ENCODE data around the gene MYO1G.
A peak's percentile ranks its signal among the peaks of the same experiment; 100 is the strongest.
"Not testable (repeated sequence)": the region's sequence is repeated elsewhere in the genome, so short reads cannot be mapped to it uniquely, and the experiment has no call there.

The MYO1G gene

GRCh38 chr7:44934510-44934909, 44.3 kb downstream of the MYO1G start:
- not testable (repeated sequence) for DNase-seq

GRCh38 chr7:44930921-44931320, 47.9 kb downstream of the MYO1G start:
- DNase-seq: no peak

GRCh38 chr7:44922351-44922694, 56.5 kb downstream of the MYO1G start:
- DNase-seq: no peak

DNA sequence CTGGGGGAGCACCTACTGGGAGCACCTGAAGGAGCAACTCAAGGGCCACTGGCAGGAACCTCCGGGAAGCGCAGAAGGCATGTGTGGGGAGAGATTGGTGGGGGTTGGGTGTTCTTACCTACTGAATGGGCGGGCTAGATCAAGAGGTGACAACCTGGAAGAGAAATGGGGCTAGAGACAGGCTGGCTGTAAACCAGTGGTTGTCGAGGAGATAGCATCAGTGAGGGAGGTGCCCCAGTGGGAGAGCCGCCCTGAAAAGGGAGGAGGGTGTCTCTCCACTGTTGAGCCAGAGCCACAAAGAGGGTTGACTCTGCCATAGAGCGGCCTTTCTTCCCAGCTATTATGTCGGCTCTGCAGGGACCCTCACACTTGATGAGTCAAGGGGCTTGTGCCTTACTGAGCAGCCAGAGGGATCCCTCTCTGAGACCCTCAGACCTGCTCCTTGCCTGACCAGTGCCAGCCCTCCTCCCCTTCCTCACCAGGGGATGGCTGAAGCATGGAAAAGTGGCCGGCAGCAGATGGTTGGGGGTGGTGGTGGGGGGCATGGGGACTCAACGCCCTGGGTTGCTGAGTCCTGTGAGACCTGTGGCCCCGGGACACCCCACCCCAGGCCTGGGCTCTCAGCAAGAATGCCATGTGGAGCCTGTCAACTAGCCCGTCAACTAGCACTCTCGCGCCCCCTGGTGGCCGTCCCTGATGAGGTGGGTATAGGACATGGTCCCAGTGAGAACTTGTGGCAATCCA, 57.0 kb downstream of the MYO1G start:
- DNase-seq: peak; percentile 46

DNA sequence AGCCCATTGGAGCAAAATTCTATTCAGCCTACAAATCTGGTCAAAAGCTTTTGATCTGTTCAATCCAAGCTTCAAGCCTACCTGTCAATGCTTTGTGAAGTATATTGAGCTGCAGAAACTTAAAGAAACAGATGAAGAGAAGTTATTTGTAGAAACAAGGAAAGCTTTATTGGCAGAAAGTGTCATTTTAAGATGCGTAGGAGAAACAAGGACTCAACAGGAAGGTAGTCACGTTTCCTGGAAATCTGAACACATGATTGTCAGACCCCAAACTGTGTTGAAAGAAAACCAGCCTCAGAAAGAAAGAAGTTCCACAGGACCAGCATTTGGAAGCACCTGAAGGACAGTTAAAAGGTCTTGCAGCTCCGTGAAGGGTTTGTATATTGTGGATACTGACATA, 58.7 kb downstream of the MYO1G start:
- DNase-seq: no peak

DNA sequence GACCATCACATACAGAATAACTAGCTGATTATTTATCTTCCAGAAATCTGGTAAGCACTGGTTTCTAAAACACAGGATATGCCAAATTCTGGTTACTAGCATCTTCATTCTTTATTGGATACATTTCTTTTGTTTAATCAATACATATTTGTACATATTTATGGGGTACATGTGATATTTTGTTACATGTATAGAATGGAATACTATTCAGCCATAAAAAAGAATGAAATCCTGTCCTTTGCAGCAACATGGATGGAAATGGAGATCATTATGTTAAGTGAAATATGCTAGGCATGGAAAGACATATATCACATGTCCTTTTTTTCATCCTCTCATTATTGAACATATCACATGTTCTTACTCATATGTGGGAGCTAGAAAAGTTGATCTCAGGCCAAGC, 60.8 kb downstream of the MYO1G start:
- DNase-seq: no peak

- DNase-seq: no peak
Measured at GRCh38 chr7:44917465-44917864, 61.4 kb downstream of the MYO1G start.

- DNase-seq: no peak
Measured at GRCh38 chr7:44914992-44915607, 63.7 kb downstream of the MYO1G start.

GRCh38 chr7:44912775-44913347, 66.0 kb downstream of the MYO1G start:
- no peak for DNase-seq
